Liver (tissue), 3 donors: ENCODE measurements around the gene STH.
"Not testable (repeated sequence)": the region's sequence is repeated elsewhere in the genome, so short reads cannot be mapped to it uniquely, and the experiment has no call there.

Source experiments
- ATF3 ChIP-seq: IDR thresholded peaks from 2 replicates; pipeline ENCODE4 v1.6.1; 2016; ENCODE audit warnings: antibody characterized with exemption
- CTCF ChIP-seq: fragments of 150-350 bp; IDR thresholded peaks from 2 replicates; pipeline ENCODE4 v1.5.1; 2017; ENCODE audit warnings: improper control_type of control experiment, low read depth, low read length; ENCODE audit not compliant: missing input control
- EGR1 ChIP-seq, 2 donors: IDR thresholded peaks; 2 replicates each; pipeline ENCODE4 v1.6.1; 2016 to 2018; ENCODE audit warnings: antibody characterized with exemption in 2 of 2, low read depth in 2 of 2
- FOXA1 ChIP-seq: IDR thresholded peaks from 2 replicates; pipeline ENCODE4 v1.6.1; 2016; ENCODE audit warnings: antibody characterized with exemption
- GABPA ChIP-seq, 2 donors: IDR thresholded peaks in 1 of 2; conservative IDR thresholded peaks in 1 of 2; 2 replicates each; pipeline ENCODE4 v1.6.1; 2016; ENCODE audit warnings: antibody characterized with exemption in 2 of 2, mild to moderate bottlenecking in 1 of 2, moderate library complexity in 1 of 2
- HNF4A ChIP-seq, 2 donors: conservative IDR thresholded peaks; 2 replicates each; pipeline ENCODE4 v1.6.1; 2016; ENCODE audit warnings: antibody characterized with exemption in 2 of 2, mild to moderate bottlenecking in 2 of 2
- JUND ChIP-seq, 2 donors: IDR thresholded peaks; 2 replicates each; pipeline ENCODE4 v1.6.1; 2016; ENCODE audit warnings: antibody characterized with exemption in 2 of 2
- MAX ChIP-seq: IDR thresholded peaks from 2 replicates; pipeline ENCODE4 v1.6.1; 2016; ENCODE audit warnings: antibody characterized with exemption
- RXRA ChIP-seq, 2 donors: IDR thresholded peaks; 2 replicates each; pipeline ENCODE4 v1.6.1; 2017 to 2018; ENCODE audit warnings: antibody characterized with exemption in 2 of 2, mild to moderate bottlenecking in 1 of 2
- SP1 ChIP-seq: IDR thresholded peaks from 2 replicates; pipeline ENCODE4 v1.6.1; 2018; ENCODE audit warnings: antibody characterized with exemption, mild to moderate bottlenecking
- TAF1 ChIP-seq: conservative IDR thresholded peaks from 2 replicates; pipeline ENCODE4 v1.6.1; 2016; ENCODE audit warnings: antibody characterized with exemption, mild to moderate bottlenecking
- ZBTB33 ChIP-seq: IDR thresholded peaks from 2 replicates; pipeline ENCODE4 v1.6.1; 2016; ENCODE audit warnings: antibody characterized with exemption
- donor health status: healthy.
- donor health status: healthy.

GRCh38 chr17:45956746-45957145 lies 42.3 kb upstream of the STH start:
- TF ChIP-seq CTCF; ZBTB33; TAF1; SP1; ATF3; MAX; HNF4A (conservative IDR thresholded peaks at IDR 0.05); RXRA (IDR thresholded peaks at IDR 0.05); JUND (IDR thresholded peaks at IDR 0.05); GABPA (IDR thresholded peaks at IDR 0.05 in 1 of 2, conservative IDR thresholded peaks at IDR 0.05 in 1 of 2); FOXA1; EGR1 (IDR thresholded peaks at IDR 0.05; ENCODE audit: low read depth in 2 of 2): not testable (repeated sequence)
